Chondrocyte (in vitro differentiated cells): ENCODE results near the gene CTXN1. TPM values are rescaled to one million over a fixed set of nuclear protein-coding genes. Genes with fewer than 3 reads are reported as not detected.

Experiments used
- DNase-seq: peaks from one replicate; pipeline ENCODE4 v3.0.0; 2021; ENCODE audit warnings: mixed read lengths, low spot score
- H3K27ac Mint-ChIP-seq: one replicate; pipeline ENCODE4 v1.8.0; 2021; ENCODE audit warnings: mild to moderate bottlenecking, moderate library complexity, mixed read lengths; ENCODE audit not compliant: unreplicated experiment
- H3K27me3 Mint-ChIP-seq: 2 replicates; pipeline ENCODE4 v1.8.0; 2021; ENCODE audit warnings: low read depth, mixed read lengths
- H3K36me3 Mint-ChIP-seq: 2 replicates; pipeline ENCODE4 v1.8.0; 2021; ENCODE audit warnings: low read depth, mixed read lengths
- H3K4me1 Mint-ChIP-seq: 2 replicates; pipeline ENCODE4 v1.8.0; 2021; ENCODE audit warnings: low read depth, mild to moderate bottlenecking, mixed read lengths
- H3K4me3 Mint-ChIP-seq: one replicate; pipeline ENCODE4 v1.8.0; 2021; ENCODE audit warnings: mild to moderate bottlenecking, moderate library complexity, mixed read lengths; ENCODE audit not compliant: unreplicated experiment
- H3K9me3 Mint-ChIP-seq: 2 replicates; pipeline ENCODE4 v1.8.0; 2021; ENCODE audit warnings: low read depth, mixed read lengths
- CTCF ChIP-seq: fragments of 200-600 bp; sonication (generic); IDR thresholded peaks from 2 replicates; pipeline ENCODE4 v1.5.0; 2021; ENCODE audit warnings: antibody characterized with exemption, mild to moderate bottlenecking, moderate library complexity
- total RNA-seq: library from RNA; stranded (reverse); gene quantifications from 3 replicates; pipeline ENCODE4 v1.2.1, GENCODE V29; 2021

CTXN1 gene
- total RNA-seq, 1 donor from 2014 or later = 36.0 TPM

- no peaks in the 10 kb centered on the region for H3K27me3 Mint-ChIP-seq
- TF ChIP-seq CTCF = no peak
- H3K27ac Mint-ChIP-seq = no peak overlapping the region
- no peak overlapping the region for H3K4me3 Mint-ChIP-seq
- no peaks in the 10 kb centered on the region for H3K4me1 Mint-ChIP-seq
- H3K9me3 Mint-ChIP-seq = no peaks in the 10 kb centered on the region
- peaks cover 9% of the 10 kb centered on the region for H3K36me3 Mint-ChIP-seq
- no peak for DNase-seq
Measured at GRCh38 chr19:7959211-7959610, 33.3 kb upstream of the CTXN1 start.

GRCh38 chr19:7955696-7956095 lies 29.8 kb upstream of the CTXN1 start:
- no peak for TF ChIP-seq CTCF
- no peak overlapping the region for H3K27ac Mint-ChIP-seq
- peaks cover 7% of the 10 kb centered on the region for H3K4me1 Mint-ChIP-seq
- peaks cover 3% of the 10 kb centered on the region for H3K36me3 Mint-ChIP-seq
- H3K4me3 Mint-ChIP-seq = no peak overlapping the region
- DNase-seq = no peak
- H3K9me3 Mint-ChIP-seq = no peaks in the 10 kb centered on the region
- no peaks in the 10 kb centered on the region for H3K27me3 Mint-ChIP-seq

- Mint-ChIP-seq H3K27ac (no peak overlapping the region), H3K9me3 (no peaks in the 10 kb centered on the region), H3K36me3 (peaks cover 3% of the 10 kb centered on the region), H3K4me1 (peaks cover 7% of the 10 kb centered on the region), H3K27me3 (no peaks in the 10 kb centered on the region), H3K4me3 (no peak overlapping the region)
- TF ChIP-seq CTCF = no peak
- DNase-seq = no peak
Measured at GRCh38 chr19:7953576-7953975, 27.6 kb upstream of the CTXN1 start.

GRCh38 chr19:7953060-7953459 lies 27.1 kb upstream of the CTXN1 start:
- H3K27ac Mint-ChIP-seq = no peak overlapping the region
- H3K4me3 Mint-ChIP-seq = no peak overlapping the region
- TF ChIP-seq CTCF = no peak
- no peaks in the 10 kb centered on the region for H3K9me3 Mint-ChIP-seq
- H3K36me3 Mint-ChIP-seq = peaks cover 3% of the 10 kb centered on the region
- H3K27me3 Mint-ChIP-seq = no peaks in the 10 kb centered on the region
- DNase-seq = no peak
- peaks cover 7% of the 10 kb centered on the region for H3K4me1 Mint-ChIP-seq

GRCh38 chr19:7947939-7948338 lies 22.0 kb upstream of the CTXN1 start:
- H3K27ac Mint-ChIP-seq = no peak overlapping the region
- no peak for DNase-seq

More at GRCh38 chr19:7947939-7948338, 22.0 kb upstream of the CTXN1 start:
- H3K4me1 Mint-ChIP-seq = peaks cover 10% of the 10 kb centered on the region
- H3K36me3 Mint-ChIP-seq = no peaks in the 10 kb centered on the region
- H3K4me3 Mint-ChIP-seq = no peak overlapping the region
- no peaks in the 10 kb centered on the region for H3K9me3 Mint-ChIP-seq
- no peaks in the 10 kb centered on the region for H3K27me3 Mint-ChIP-seq
- TF ChIP-seq CTCF = no peak
